K562 (cell line): Measurements from ENCODE around the gene SLC34A3. TPM values are rescaled to one million over a fixed set of nuclear protein-coding genes. Genes with fewer than 3 reads are reported as not detected.

Source experiments
- ARID2 ChIP-seq: fragments of 450-650 bp; IDR thresholded peaks from 2 replicates; pipeline ENCODE4 v1.6.1; 2017; ENCODE audit warnings: antibody characterized with exemption, mild to moderate bottlenecking
- BDP1 ChIP-seq: IDR thresholded peaks from 3 replicates; pipeline ENCODE4 v1.6.1; 2011; ENCODE audit not compliant: insufficient read length, insufficient read depth
- CBX8 ChIP-seq: fragments of 200-600 bp; sonication (generic); IDR thresholded peaks from 2 replicates; pipeline ENCODE4 v1.6.1; 2012; ENCODE audit warnings: borderline replicate concordance, mixed run types, low read depth, mild to moderate bottlenecking, moderate library complexity, mixed read lengths, low read length, control low read depth, inconsistent platforms; ENCODE audit not compliant: poor library complexity, severe bottlenecking; ENCODE audit errors: extremely low read depth
- E2F1 ChIP-seq: sonication (generic); formaldehyde crosslinking; IDR thresholded peaks from 2 replicates; pipeline ENCODE4 v1.8.1; 2023; ENCODE audit warnings: mild to moderate bottlenecking, missing genetic modification reagents, moderate library complexity
- E2F4 ChIP-seq: sonication (generic); formaldehyde crosslinking; IDR thresholded peaks from 2 replicates; pipeline ENCODE4 v1.8.0; 2022; ENCODE audit warnings: mild to moderate bottlenecking, low read depth, missing genetic modification reagents
- ELF1 ChIP-seq: fragments of 200-800 bp; sonication (Bioruptor generic); IDR thresholded peaks from 2 replicates; pipeline ENCODE4 v1.6.1; 2016; ENCODE audit warnings: missing genetic modification characterization, missing compliant biosample characterization
- FOSL1 ChIP-seq: fragments of 200-800 bp; sonication (Bioruptor generic); conservative IDR thresholded peaks from 2 replicates; pipeline ENCODE4 v1.6.1; 2016; ENCODE audit warnings: missing genetic modification characterization, missing compliant biosample characterization
- HDAC3 ChIP-seq: fragments of 450-650 bp; IDR thresholded peaks from 2 replicates; pipeline ENCODE4 v1.6.1; 2018; ENCODE audit warnings: borderline replicate concordance, mild to moderate bottlenecking, moderate library complexity; ENCODE audit not compliant: partially characterized antibody
- HDAC6 ChIP-seq: IDR thresholded peaks from 2 replicates; pipeline ENCODE4 v1.6.1; 2012; ENCODE audit warnings: low read depth, mild to moderate bottlenecking, control low read depth, inconsistent platforms, low read length, moderate library complexity
- ILF3 ChIP-seq: fragments of 450-650 bp; IDR thresholded peaks from 2 replicates; pipeline ENCODE4 v1.6.1; 2018; ENCODE audit warnings: antibody characterized with exemption, mild to moderate bottlenecking, moderate library complexity, borderline replicate concordance
- KDM2B ChIP-seq: fragments of 250-450 bp; sonication (Bioruptor Pico); IDR thresholded peaks from 2 replicates; pipeline ENCODE4 v1.8.0; 2021; ENCODE audit warnings: mild to moderate bottlenecking, moderate library complexity
- POLR3A ChIP-seq: IDR thresholded peaks from 2 replicates; pipeline ENCODE4 v1.6.1; 2011; ENCODE audit warnings: borderline replicate concordance, mild to moderate bottlenecking, moderate library complexity; ENCODE audit not compliant: insufficient read length, insufficient read depth; ENCODE audit errors: extremely low read depth
- YY1 ChIP-seq, 3 experiments: IDR thresholded peaks; 2 replicates each; pipeline ENCODE4 v1.6.1; 2011; ENCODE audit warnings: low read length in 2 of 3, mild to moderate bottlenecking in 2 of 3, moderate library complexity in 2 of 3, borderline replicate concordance in 1 of 3, control low read depth in 1 of 3, low read depth in 1 of 3; ENCODE audit not compliant: insufficient read depth in 3 of 3, insufficient replicate concordance in 2 of 3, control insufficient read depth in 1 of 3, insufficient read length in 1 of 3; ENCODE audit errors: extremely low read depth in 1 of 3
- ZNF143 ChIP-seq: sonication (generic); formaldehyde crosslinking; IDR thresholded peaks from 2 replicates; pipeline ENCODE4 v1.9.0; 2022; ENCODE audit warnings: mild to moderate bottlenecking, missing genetic modification reagents
- ZNF408 ChIP-seq: fragments of 250-450 bp; sonication (Bioruptor Pico); IDR thresholded peaks from 2 replicates; pipeline ENCODE4 v1.4.0; 2020; ENCODE audit warnings: low read depth, mild to moderate bottlenecking, moderate library complexity
- ZNF644 ChIP-seq: fragments of 200-800 bp; sonication (Bioruptor generic); IDR thresholded peaks from 2 replicates; pipeline ENCODE4 v1.6.1; 2016; ENCODE audit warnings: low read depth, missing genetic modification characterization, missing compliant biosample characterization
- ZSCAN29 ChIP-seq: fragments of 450-650 bp; IDR thresholded peaks from 2 replicates; pipeline ENCODE4 v1.6.1; 2017
- polyA plus RNA-seq, 8 experiments: library from polyadenylated mRNA; depleted of rRNA in 4 of 8; stranded (reverse) in 5 of 8; unstranded in 3 of 8; fragments of >200 nt; fragmentation: Nextera tagmentation in 2 of 8; fragmentation: Illumina TruSeq in 1 of 8; extraction: Ambion mirVana in 2 of 8; extraction: Trizol in 1 of 8; gene quantifications; 2 replicates each; pipeline versions ENCODE4 v1.2.1 to v1.2.3, GENCODE V29; 2011 to 2014; ENCODE audit warnings: inconsistent platforms in 1 of 8, missing spikeins in 1 of 8
- total RNA-seq, 7 experiments: library from RNA; depleted of rRNA in 6 of 7; stranded (reverse); fragments of >200 nt in 6 of 7; fragmentation: Illumina TruSeq in 2 of 7; extraction: Trizol in 2 of 7; gene quantifications; 2 replicates each; pipeline versions ENCODE4 v1.2.1 to v1.2.3, GENCODE V29; 2011 to 2021; ENCODE audit warnings: low replicate concordance in 1 of 7
- TF ChIP-seq, protein P1 (sequence below): fragments of 250-450 bp; sonication (Bioruptor Pico); IDR thresholded peaks from 2 replicates; pipeline ENCODE4 v1.5.0; 2020; ENCODE audit warnings: mild to moderate bottlenecking

Gene SLC34A3
- total and polyA plus RNA-seq, 9 of the 15 experiments (the other 6 are each of a cell fraction or from before 2014, with no cell fraction given): not detected

- TF ChIP-seq E2F1 (CRISPR knock-in tag): peak; percentile 61; the same call in 1 of the 2 replicates
- TF ChIP-seq ILF3: peak; percentile 80; the same call in 1 of the 2 replicates
- TF ChIP-seq ZNF408 (CRISPR knock-in tag): no peak
- no peak for TF ChIP-seq ZSCAN29
- TF ChIP-seq POLR3A: no peak
- TF ChIP-seq, protein P1, sequence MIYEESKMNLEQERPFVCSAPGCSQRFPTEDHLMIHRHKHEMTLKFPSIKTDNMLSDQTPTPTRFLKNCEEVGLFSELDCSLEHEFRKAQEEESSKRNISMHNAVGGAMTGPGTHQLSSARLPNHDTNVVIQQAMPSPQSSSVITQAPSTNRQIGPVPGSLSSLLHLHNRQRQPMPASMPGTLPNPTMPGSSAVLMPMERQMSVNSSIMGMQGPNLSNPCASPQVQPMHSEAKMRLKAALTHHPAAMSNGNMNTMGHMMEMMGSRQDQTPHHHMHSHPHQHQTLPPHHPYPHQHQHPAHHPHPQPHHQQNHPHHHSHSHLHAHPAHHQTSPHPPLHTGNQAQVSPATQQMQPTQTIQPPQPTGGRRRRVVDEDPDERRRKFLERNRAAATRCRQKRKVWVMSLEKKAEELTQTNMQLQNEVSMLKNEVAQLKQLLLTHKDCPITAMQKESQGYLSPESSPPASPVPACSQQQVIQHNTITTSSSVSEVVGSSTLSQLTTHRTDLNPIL (CRISPR knock-in tag): no peak
- TF ChIP-seq ELF1: peak; percentile 74
- TF ChIP-seq CBX8: no peak
- TF ChIP-seq ARID2: no peak
- no peak for TF ChIP-seq E2F4 (CRISPR knock-in tag)
- TF ChIP-seq KDM2B (CRISPR knock-in tag): peak; percentile 6; the same call in 1 of the 2 replicates
- peak; percentile 67 to 91 (median 87) for TF ChIP-seq YY1 (IDR thresholded peaks at IDR 0.05; ENCODE audit: borderline replicate concordance in 1 of 3, control insufficient read depth in 1 of 3, extremely low read depth in 1 of 3, insufficient read depth in 3 of 3, insufficient read length in 1 of 3, insufficient replicate concordance in 2 of 3, low read depth in 1 of 3, low read length in 2 of 3)
- no peak for TF ChIP-seq ZNF644 (tag)
- TF ChIP-seq BDP1: no peak
- no peak for TF ChIP-seq HDAC3
- peak; percentile 77 for TF ChIP-seq FOSL1 (tag)
- TF ChIP-seq HDAC6: no peak
- TF ChIP-seq ZNF143 (CRISPR knock-in tag): no peak
Measured at GRCh38 chr9:137188490-137189296, 42.0 kb upstream of the SLC34A3 start, which contains the start of the genes ANAPC2 and SSNA1 (continued).
